H1 (cell line): ENCODE results near the gene DDX1. TPM values are rescaled to one million over a fixed set of nuclear protein-coding genes. Genes with fewer than 3 reads are reported as not detected.

Experiments used
- BCL11A ChIP-seq, 2 experiments: IDR thresholded peaks; one replicate each; pipeline ENCODE4 v1.6.1; 2011; ENCODE audit warnings: low read depth in 2 of 2, low read length in 2 of 2, mild to moderate bottlenecking in 2 of 2
- CHD1 ChIP-seq: IDR thresholded peaks from 2 replicates; pipeline ENCODE4 v1.6.1; 2012; ENCODE audit warnings: low read depth, low read length, improper control_type of control experiment
- KDM1A ChIP-seq: fragments of 200-600, 300-600 bp; sonication (generic); IDR thresholded peaks from 2 replicates; pipeline ENCODE4 v1.7.1; 2016; ENCODE audit warnings: mild to moderate bottlenecking, low read length, borderline replicate concordance
- SIRT6 ChIP-seq: IDR thresholded peaks from one replicate; pipeline ENCODE4 v1.7.1; 2012; ENCODE audit warnings: low read length, inconsistent platforms
- polyA plus RNA-seq, 7 experiments: library from polyadenylated mRNA; depleted of rRNA in 3 of 7; stranded (reverse) in 5 of 7; unstranded in 2 of 7; fragments of >200 nt in 5 of 7; fragments of 200-250 nt in 2 of 7; gene quantifications; 1 replicate in 5 of 7; 2 replicates in 1 of 7; 4 replicates in 1 of 7; pipeline versions ENCODE4 v1.2.1 to v1.2.3, GENCODE V29; 2011 to 2013; ENCODE audit warnings: missing spikeins in 2 of 7, mixed read lengths in 2 of 7
- total RNA-seq: library from RNA; stranded (reverse); fragmentation: NEBNext Ultra II Directional; extraction: Animal tissue kit (Norgen Biotek cat#: 25700); gene quantifications from 2 replicates; pipeline ENCODE4 v1.2.1, GENCODE V29; 2021
- TF ChIP-seq, protein P1 (sequence below): IDR thresholded peaks from 2 replicates; pipeline ENCODE4 v1.6.1; 2012; ENCODE audit warnings: low read length, inconsistent platforms
- TF ChIP-seq, protein P2 (sequence below): fragments of 300-600 bp; sonication (generic); IDR thresholded peaks from 2 replicates; pipeline ENCODE4 v1.7.1; 2012; ENCODE audit warnings: low read length, moderate library complexity, mild to moderate bottlenecking, inconsistent platforms; ENCODE audit not compliant: insufficient replicate concordance

DDX1 gene
- total and polyA plus RNA-seq, 2 of the 8 experiments (the other 6 are each of a cell fraction or from before 2014, with no cell fraction given), result 51.1 to 161 TPM

DNA sequence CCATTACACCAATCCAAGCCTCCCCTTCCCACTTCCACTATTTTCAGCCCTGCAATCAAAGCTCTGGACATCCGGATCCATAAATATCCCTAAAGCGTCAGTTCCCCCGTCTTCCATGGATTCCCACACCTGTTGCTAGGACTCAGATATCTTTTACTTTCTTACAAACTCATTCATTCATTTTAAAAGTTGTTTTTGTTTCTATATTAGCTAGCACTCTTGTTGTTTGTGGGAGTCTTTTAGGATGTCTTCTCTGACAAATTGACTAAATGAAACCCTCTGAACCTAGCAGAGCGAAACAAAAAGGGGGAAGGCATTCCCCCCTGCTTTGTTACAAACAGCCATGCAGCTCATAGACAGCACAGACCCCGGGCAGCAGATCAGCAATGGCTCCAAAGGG is 21.6 kb upstream of the DDX1 start (continued):
- TF ChIP-seq KDM1A (no peak), SIRT6 (no peak), CHD1 (no peak), BCL11A (IDR thresholded peaks at IDR 0.05; ENCODE audit: low read depth in 2 of 2, low read length in 2 of 2) (no peak)
- TF ChIP-seq, protein P1, sequence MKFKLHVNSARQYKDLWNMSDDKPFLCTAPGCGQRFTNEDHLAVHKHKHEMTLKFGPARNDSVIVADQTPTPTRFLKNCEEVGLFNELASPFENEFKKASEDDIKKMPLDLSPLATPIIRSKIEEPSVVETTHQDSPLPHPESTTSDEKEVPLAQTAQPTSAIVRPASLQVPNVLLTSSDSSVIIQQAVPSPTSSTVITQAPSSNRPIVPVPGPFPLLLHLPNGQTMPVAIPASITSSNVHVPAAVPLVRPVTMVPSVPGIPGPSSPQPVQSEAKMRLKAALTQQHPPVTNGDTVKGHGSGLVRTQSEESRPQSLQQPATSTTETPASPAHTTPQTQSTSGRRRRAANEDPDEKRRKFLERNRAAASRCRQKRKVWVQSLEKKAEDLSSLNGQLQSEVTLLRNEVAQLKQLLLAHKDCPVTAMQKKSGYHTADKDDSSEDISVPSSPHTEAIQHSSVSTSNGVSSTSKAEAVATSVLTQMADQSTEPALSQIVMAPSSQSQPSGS, result no peak
- TF ChIP-seq, protein P2, sequence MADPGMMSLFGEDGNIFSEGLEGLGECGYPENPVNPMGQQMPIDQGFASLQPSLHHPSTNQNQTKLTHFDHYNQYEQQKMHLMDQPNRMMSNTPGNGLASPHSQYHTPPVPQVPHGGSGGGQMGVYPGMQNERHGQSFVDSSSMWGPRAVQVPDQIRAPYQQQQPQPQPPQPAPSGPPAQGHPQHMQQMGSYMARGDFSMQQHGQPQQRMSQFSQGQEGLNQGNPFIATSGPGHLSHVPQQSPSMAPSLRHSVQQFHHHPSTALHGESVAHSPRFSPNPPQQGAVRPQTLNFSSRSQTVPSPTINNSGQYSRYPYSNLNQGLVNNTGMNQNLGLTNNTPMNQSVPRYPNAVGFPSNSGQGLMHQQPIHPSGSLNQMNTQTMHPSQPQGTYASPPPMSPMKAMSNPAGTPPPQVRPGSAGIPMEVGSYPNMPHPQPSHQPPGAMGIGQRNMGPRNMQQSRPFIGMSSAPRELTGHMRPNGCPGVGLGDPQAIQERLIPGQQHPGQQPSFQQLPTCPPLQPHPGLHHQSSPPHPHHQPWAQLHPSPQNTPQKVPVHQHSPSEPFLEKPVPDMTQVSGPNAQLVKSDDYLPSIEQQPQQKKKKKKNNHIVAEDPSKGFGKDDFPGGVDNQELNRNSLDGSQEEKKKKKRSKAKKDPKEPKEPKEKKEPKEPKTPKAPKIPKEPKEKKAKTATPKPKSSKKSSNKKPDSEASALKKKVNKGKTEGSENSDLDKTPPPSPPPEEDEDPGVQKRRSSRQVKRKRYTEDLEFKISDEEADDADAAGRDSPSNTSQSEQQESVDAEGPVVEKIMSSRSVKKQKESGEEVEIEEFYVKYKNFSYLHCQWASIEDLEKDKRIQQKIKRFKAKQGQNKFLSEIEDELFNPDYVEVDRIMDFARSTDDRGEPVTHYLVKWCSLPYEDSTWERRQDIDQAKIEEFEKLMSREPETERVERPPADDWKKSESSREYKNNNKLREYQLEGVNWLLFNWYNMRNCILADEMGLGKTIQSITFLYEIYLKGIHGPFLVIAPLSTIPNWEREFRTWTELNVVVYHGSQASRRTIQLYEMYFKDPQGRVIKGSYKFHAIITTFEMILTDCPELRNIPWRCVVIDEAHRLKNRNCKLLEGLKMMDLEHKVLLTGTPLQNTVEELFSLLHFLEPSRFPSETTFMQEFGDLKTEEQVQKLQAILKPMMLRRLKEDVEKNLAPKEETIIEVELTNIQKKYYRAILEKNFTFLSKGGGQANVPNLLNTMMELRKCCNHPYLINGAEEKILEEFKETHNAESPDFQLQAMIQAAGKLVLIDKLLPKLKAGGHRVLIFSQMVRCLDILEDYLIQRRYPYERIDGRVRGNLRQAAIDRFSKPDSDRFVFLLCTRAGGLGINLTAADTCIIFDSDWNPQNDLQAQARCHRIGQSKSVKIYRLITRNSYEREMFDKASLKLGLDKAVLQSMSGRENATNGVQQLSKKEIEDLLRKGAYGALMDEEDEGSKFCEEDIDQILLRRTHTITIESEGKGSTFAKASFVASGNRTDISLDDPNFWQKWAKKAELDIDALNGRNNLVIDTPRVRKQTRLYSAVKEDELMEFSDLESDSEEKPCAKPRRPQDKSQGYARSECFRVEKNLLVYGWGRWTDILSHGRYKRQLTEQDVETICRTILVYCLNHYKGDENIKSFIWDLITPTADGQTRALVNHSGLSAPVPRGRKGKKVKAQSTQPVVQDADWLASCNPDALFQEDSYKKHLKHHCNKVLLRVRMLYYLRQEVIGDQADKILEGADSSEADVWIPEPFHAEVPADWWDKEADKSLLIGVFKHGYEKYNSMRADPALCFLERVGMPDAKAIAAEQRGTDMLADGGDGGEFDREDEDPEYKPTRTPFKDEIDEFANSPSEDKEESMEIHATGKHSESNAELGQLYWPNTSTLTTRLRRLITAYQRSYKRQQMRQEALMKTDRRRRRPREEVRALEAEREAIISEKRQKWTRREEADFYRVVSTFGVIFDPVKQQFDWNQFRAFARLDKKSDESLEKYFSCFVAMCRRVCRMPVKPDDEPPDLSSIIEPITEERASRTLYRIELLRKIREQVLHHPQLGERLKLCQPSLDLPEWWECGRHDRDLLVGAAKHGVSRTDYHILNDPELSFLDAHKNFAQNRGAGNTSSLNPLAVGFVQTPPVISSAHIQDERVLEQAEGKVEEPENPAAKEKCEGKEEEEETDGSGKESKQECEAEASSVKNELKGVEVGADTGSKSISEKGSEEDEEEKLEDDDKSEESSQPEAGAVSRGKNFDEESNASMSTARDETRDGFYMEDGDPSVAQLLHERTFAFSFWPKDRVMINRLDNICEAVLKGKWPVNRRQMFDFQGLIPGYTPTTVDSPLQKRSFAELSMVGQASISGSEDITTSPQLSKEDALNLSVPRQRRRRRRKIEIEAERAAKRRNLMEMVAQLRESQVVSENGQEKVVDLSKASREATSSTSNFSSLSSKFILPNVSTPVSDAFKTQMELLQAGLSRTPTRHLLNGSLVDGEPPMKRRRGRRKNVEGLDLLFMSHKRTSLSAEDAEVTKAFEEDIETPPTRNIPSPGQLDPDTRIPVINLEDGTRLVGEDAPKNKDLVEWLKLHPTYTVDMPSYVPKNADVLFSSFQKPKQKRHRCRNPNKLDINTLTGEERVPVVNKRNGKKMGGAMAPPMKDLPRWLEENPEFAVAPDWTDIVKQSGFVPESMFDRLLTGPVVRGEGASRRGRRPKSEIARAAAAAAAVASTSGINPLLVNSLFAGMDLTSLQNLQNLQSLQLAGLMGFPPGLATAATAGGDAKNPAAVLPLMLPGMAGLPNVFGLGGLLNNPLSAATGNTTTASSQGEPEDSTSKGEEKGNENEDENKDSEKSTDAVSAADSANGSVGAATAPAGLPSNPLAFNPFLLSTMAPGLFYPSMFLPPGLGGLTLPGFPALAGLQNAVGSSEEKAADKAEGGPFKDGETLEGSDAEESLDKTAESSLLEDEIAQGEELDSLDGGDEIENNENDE, result no peak
